Testis (tissue), 2 donors: ENCODE measurements around the gene SCGB3A1.

Experiments used
- POLR2A ChIP-seq: fragments of 450-650 bp; IDR thresholded peaks from one replicate; pipeline ENCODE4 v1.6.1; 2017; ENCODE audit warnings: antibody characterized with exemption, mild to moderate bottlenecking, moderate library complexity
- TF ChIP-seq, protein P1 (sequence below), 3 experiments: fragments of 450-650 bp in 2 of 3; fragments of 200-600 bp in 1 of 3; sonication (generic) in 1 of 3; IDR thresholded peaks; one replicate each; pipeline ENCODE4 v1.5.1; 2016 to 2019; ENCODE audit warnings: antibody characterized with exemption in 3 of 3, mild to moderate bottlenecking in 2 of 3, moderate library complexity in 1 of 3

DNA sequence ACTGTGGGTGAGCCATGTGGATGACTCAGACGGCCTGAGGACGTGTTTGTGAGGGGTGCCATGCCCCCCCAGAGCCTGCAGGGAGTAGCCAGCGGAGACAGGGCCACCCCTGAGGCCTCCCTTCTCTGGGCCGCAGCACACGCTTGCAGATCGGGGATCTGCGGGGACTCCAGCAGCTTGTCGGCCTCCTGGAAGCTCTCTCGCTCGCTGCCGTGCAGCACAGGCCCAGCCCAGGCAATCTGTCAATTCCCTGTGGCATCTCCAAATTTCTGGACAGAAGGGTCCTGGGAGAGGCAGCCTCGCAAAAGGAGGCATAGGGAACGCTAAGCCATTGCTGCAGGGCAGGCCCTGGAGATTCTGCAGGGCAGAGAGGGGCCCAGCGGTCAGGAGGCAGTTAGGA lies 36.9 kb upstream of the SCGB3A1 start:
- TF ChIP-seq POLR2A: no peak
- TF ChIP-seq, protein P1, sequence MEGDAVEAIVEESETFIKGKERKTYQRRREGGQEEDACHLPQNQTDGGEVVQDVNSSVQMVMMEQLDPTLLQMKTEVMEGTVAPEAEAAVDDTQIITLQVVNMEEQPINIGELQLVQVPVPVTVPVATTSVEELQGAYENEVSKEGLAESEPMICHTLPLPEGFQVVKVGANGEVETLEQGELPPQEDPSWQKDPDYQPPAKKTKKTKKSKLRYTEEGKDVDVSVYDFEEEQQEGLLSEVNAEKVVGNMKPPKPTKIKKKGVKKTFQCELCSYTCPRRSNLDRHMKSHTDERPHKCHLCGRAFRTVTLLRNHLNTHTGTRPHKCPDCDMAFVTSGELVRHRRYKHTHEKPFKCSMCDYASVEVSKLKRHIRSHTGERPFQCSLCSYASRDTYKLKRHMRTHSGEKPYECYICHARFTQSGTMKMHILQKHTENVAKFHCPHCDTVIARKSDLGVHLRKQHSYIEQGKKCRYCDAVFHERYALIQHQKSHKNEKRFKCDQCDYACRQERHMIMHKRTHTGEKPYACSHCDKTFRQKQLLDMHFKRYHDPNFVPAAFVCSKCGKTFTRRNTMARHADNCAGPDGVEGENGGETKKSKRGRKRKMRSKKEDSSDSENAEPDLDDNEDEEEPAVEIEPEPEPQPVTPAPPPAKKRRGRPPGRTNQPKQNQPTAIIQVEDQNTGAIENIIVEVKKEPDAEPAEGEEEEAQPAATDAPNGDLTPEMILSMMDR (IDR thresholded peaks at IDR 0.05): no peak
